K562 (cell line): ENCODE measurements around the gene DBX1. TPM values are rescaled to one million over a fixed set of nuclear protein-coding genes. Genes with fewer than 3 reads are reported as not detected.

Experiments used
- ATAC-seq: fragments of 200-7000 bp; cut with Tn5 transposase; 3 replicates; pipeline ENCODE4 v1.9.1; 2020; ENCODE audit warnings: moderate library complexity
- BruUV-seq: library from RNA; stranded (reverse); fragments of 400-500 nt; replicated peaks from 2 replicates; lab custom pipeline; 2021; lab: Mats Ljungman, UMichigan
- CTCF ChIA-PET: fragments of 300-600 bp; formaldehyde crosslinking; extraction: SDS; loops from one replicate; lab custom pipeline; 2021; ENCODE audit warnings: low intra/inter-chr PET ratio; lab: Yijun Ruan, JAX
- POLR2A ChIA-PET: fragments of 300-600, 350-650 bp; sonication (Branson Sonifier 250); formaldehyde crosslinking; extraction: SDS; loops from one replicate; lab custom pipeline; 2021; ENCODE audit warnings: antibody characterized with exemption, inconsistent platforms; lab: Yijun Ruan, JAX
- DNase-seq, 4 experiments: peaks; one replicate each; pipeline versions ENCODE4 v3.0.0 to v3.0.0-alpha.2; 2011 to 2018; ENCODE audit warnings: low spot score in 3 of 4, mixed read lengths in 3 of 4; ENCODE audit errors: extremely low read depth in 1 of 4
- FAIRE-seq: peaks from 2 replicates; lab custom pipeline; 2011; peaks lifted over from hg19 to GRCh38; lab: Jason Lieb, UNC
- H2AFZ ChIP-seq: 2 replicates; pipeline ENCODE4 v1.6.0; 2011; ENCODE audit warnings: low read depth, low read length, control low read depth, inconsistent platforms
- H3K27ac ChIP-seq: fragments of 200-600 bp; 3 replicates; pipeline ENCODE4 v1.8.0; 2011; ENCODE audit warnings: low read depth, mild to moderate bottlenecking, control low read depth, inconsistent platforms, low read length, moderate library complexity, mixed read lengths; ENCODE audit errors: extremely low read depth
- H3K27me3 ChIP-seq, 2 experiments: fragments of 300-600 bp in 1 of 2; 2 replicates in 1 of 2; 3 replicates in 1 of 2; pipeline versions ENCODE4 v1.6.0 to v1.8.0; 2011; ENCODE audit warnings: inconsistent platforms in 2 of 2, low read length in 2 of 2, mild to moderate bottlenecking in 1 of 2, mixed read lengths in 1 of 2, moderate library complexity in 1 of 2; ENCODE audit not compliant: control insufficient read depth in 2 of 2, insufficient read depth in 2 of 2
- H3K36me3 ChIP-seq: fragments of 300-600 bp; 3 replicates; pipeline ENCODE4 v1.8.0; 2011; ENCODE audit warnings: mild to moderate bottlenecking, low read length, inconsistent platforms; ENCODE audit not compliant: control insufficient read depth, insufficient read depth
- H3K4me1 ChIP-seq, 2 experiments: fragments of 200-600 bp in 1 of 2; replicated peaks in 1 of 2; 2 replicates in 1 of 2; 3 replicates in 1 of 2; pipeline versions ENCODE4 v1.5.1 to v1.8.0; 2011; ENCODE audit warnings: inconsistent platforms in 2 of 2, low read length in 2 of 2, mild to moderate bottlenecking in 1 of 2, mixed read lengths in 1 of 2, moderate library complexity in 1 of 2; ENCODE audit not compliant: control insufficient read depth in 2 of 2, insufficient read depth in 2 of 2
- H3K4me2 ChIP-seq: 2 replicates; pipeline ENCODE4 v1.6.1; 2011; ENCODE audit warnings: low read length, control low read depth, inconsistent platforms, mixed read lengths; ENCODE audit not compliant: insufficient read depth
- H3K4me3 ChIP-seq: fragments of 200-600 bp; sonication (generic), shearing (Covaris generic); 2 replicates; pipeline ENCODE4 v1.5.1; 2016; ENCODE audit warnings: control low read depth, inconsistent platforms
- H3K79me2 ChIP-seq: fragments of 200-600 bp; 3 replicates; pipeline ENCODE4 v1.8.0; 2011; ENCODE audit warnings: low read length, inconsistent platforms; ENCODE audit not compliant: control insufficient read depth, insufficient read depth
- H3K9ac ChIP-seq, 2 experiments: 2 replicates each; pipeline versions ENCODE4 v1.6.0 to v1.6.1; 2011; ENCODE audit warnings: low read depth in 2 of 2, low read length in 2 of 2, control low read depth in 1 of 2, inconsistent platforms in 1 of 2, mild to moderate bottlenecking in 1 of 2, mixed read lengths in 1 of 2; ENCODE audit not compliant: insufficient read depth in 1 of 2
- H3K9me1 ChIP-seq: one replicate; pipeline ENCODE4 v1.6.0; 2011; ENCODE audit warnings: inconsistent platforms, mild to moderate bottlenecking, low read length, moderate library complexity; ENCODE audit not compliant: control insufficient read depth, insufficient read depth
- H3K9me3 ChIP-seq: replicated peaks from 2 replicates; pipeline ENCODE4 v1.5.1; 2011; ENCODE audit warnings: low read depth, low read length, inconsistent platforms; ENCODE audit not compliant: control insufficient read depth, insufficient read depth
- H4K20me1 ChIP-seq: replicated peaks from 2 replicates; pipeline ENCODE4 v1.6.1; 2011; ENCODE audit warnings: low read length, inconsistent platforms, mixed read lengths; ENCODE audit not compliant: control insufficient read depth, insufficient read depth
- MNT ChIP-seq, 2 experiments: fragments of 450-650 bp; conservative IDR thresholded peaks; 2 replicates each; pipeline ENCODE4 v1.6.1; 2017; ENCODE audit warnings: mild to moderate bottlenecking in 2 of 2, moderate library complexity in 2 of 2
- NBN ChIP-seq: fragments of 450-650 bp; IDR thresholded peaks from 2 replicates; pipeline ENCODE4 v1.6.1; 2016; ENCODE audit warnings: low read depth, mild to moderate bottlenecking
- ZNF609 ChIP-seq: sonication (generic); formaldehyde crosslinking; IDR thresholded peaks from 2 replicates; pipeline ENCODE4 v1.8.1; 2023; ENCODE audit warnings: missing genetic modification reagents, mild to moderate bottlenecking, borderline replicate concordance
- WGBS: fragments of 100-300 bp; shearing (Covaris generic); methylation state at CpG from one replicate; pipeline ENCODE4 v1.1.6; 2016; ENCODE audit warnings: low coverage, mixed read lengths; ENCODE audit not compliant: insufficient coverage; ENCODE audit errors: missing lambda C conversion rate; 5-methylcytosine and 5-hydroxymethylcytosine counted together
- in situ Hi-C: fragments of 300-500 bp; cut with MboI; formaldehyde crosslinking; loops from 4 replicates; pipeline ENCODE4 v1.15.0; 2018; ENCODE audit warnings: inconsistent platforms, mixed read lengths
- intact Hi-C: fragments of 100-400 bp; cut with micrococcal nuclease; formaldehyde crosslinking; loops from 2 replicates; pipeline ENCODE4 v1.14.2; 2022
- polyA plus RNA-seq, 8 experiments: library from polyadenylated mRNA; depleted of rRNA in 4 of 8; stranded (reverse) in 5 of 8; unstranded in 3 of 8; fragments of >200 nt; fragmentation: Nextera tagmentation in 2 of 8; fragmentation: Illumina TruSeq in 1 of 8; extraction: Ambion mirVana in 2 of 8; extraction: Trizol in 1 of 8; gene quantifications; 2 replicates each; pipeline versions ENCODE4 v1.2.1 to v1.2.3, GENCODE V29; 2011 to 2014; ENCODE audit warnings: inconsistent platforms in 1 of 8, missing spikeins in 1 of 8
- total RNA-seq, 7 experiments: library from RNA; depleted of rRNA in 6 of 7; stranded (reverse); fragments of >200 nt in 6 of 7; fragmentation: Illumina TruSeq in 2 of 7; extraction: Trizol in 2 of 7; gene quantifications; 2 replicates each; pipeline versions ENCODE4 v1.2.1 to v1.2.3, GENCODE V29; 2011 to 2021; ENCODE audit warnings: low replicate concordance in 1 of 7

The DBX1 gene
- total and polyA plus RNA-seq, 9 of the 15 experiments (the other 6 are each of a cell fraction or from before 2014, with no cell fraction given): not detected

- no peak for TF ChIP-seq ZNF609 (CRISPR knock-in tag)
- TF ChIP-seq, all 486 proteins: peak for 0
Observed at GRCh38 chr11:20118209-20118608, 42.1 kb downstream of the DBX1 start (continued).

GRCh38 chr11:20117291-20117690, 43.0 kb downstream of the DBX1 start:
- Histone ChIP-seq H3K9ac (no peak overlapping the region), H3K9me1 (no peaks in the 10 kb centered on the region), H4K20me1 (no peaks in the 10 kb centered on the region), H3K4me1 (peaks cover 10 to 19% of the 10 kb centered on the region in 2 experiments), H3K9me3 (no peaks in the 10 kb centered on the region), H3K4me3 (no peak overlapping the region)
- DNase-seq: no peak
- intact Hi-C loops: no loop called here
- CTCF ChIA-PET: no interaction called here
- ATAC-seq: no peak
- no peak for TF ChIP-seq MNT (conservative IDR thresholded peaks at IDR 0.05)
- TF ChIP-seq NBN: no peak
- TF ChIP-seq, all 486 proteins: peak for 0
- Histone ChIP-seq H3K36me3 (no peaks in the 10 kb centered on the region), H2AFZ (no peak overlapping the region), H3K4me2 (no peak overlapping the region), H3K27me3 (peaks cover 0 to 6% of the 10 kb centered on the region in 2 experiments; a peak in 2 of 5 replicates), H3K79me2 (no peaks in the 10 kb centered on the region), H3K27ac (no peak overlapping the region)
- BruUV-seq: no TSS peak
- POLR2A ChIA-PET: no interaction called here
- FAIRE-seq: no peak
- 18% methylated on average over 4 of the region's 5 CpGs for WGBS
- in situ Hi-C loops: no loop called here
